H1 (cell line): Measurements from ENCODE around the gene RXFP1. TPM values are rescaled to one million over a fixed set of nuclear protein-coding genes. Genes with fewer than 3 reads are reported as not detected.

Source experiments
- CTCF ChIA-PET: fragments of 300-600 bp; sonication (Branson Sonifier 250); formaldehyde crosslinking; loops from one replicate; lab custom pipeline; 2021; ENCODE audit not compliant: partially characterized antibody; lab: Charles Lee
- POLR2A ChIA-PET: fragments of 300-600 bp; sonication (Branson Sonifier 250); formaldehyde crosslinking; loops from one replicate; lab custom pipeline; 2021; ENCODE audit warnings: inconsistent platforms; ENCODE audit not compliant: partially characterized antibody; lab: Charles Lee
- DNase-seq, 2 experiments: peaks; one replicate each; pipeline versions ENCODE4 v3.0.0 to v3.0.0-alpha.2; 2010 to 2022; ENCODE audit warnings: low spot score in 2 of 2, low read depth in 1 of 2, mixed read lengths in 1 of 2
- FAIRE-seq: peaks from 2 replicates; lab custom pipeline; 2011; peaks lifted over from hg19 to GRCh38; lab: Jason Lieb, UNC
- H2AFZ ChIP-seq: 2 replicates; pipeline ENCODE4 v1.8.1; 2012; ENCODE audit warnings: low read length, inconsistent platforms
- H2AK5ac ChIP-seq: 2 replicates; pipeline ENCODE4 v1.6.1; 2013; ENCODE audit warnings: low read depth, low read length
- H2BK120ac ChIP-seq: replicated peaks from 2 replicates; pipeline ENCODE3; 2013; ENCODE audit warnings: low read depth, low read length, inconsistent platforms
- H2BK12ac ChIP-seq: 2 replicates; pipeline ENCODE4 v1.6.1; 2013; ENCODE audit warnings: low read depth, low read length
- H2BK15ac ChIP-seq: 2 replicates; pipeline ENCODE4 v1.6.1; 2013; ENCODE audit warnings: low read length
- H2BK20ac ChIP-seq: 2 replicates; pipeline ENCODE4 v1.6.1; 2013; ENCODE audit warnings: low read length
- H2BK5ac ChIP-seq: 2 replicates; pipeline ENCODE4 v1.6.1; 2013; ENCODE audit warnings: low read depth, low read length
- H3K14ac ChIP-seq: 2 replicates; pipeline ENCODE4 v1.6.1; 2013; ENCODE audit warnings: inconsistent platforms; ENCODE audit not compliant: insufficient read length
- H3K18ac ChIP-seq: 2 replicates; pipeline ENCODE4 v1.6.1; 2013; ENCODE audit warnings: low read length; ENCODE audit errors: extremely low read depth
- H3K23ac ChIP-seq: 2 replicates; pipeline ENCODE4 v1.6.1; 2013; ENCODE audit warnings: inconsistent platforms; ENCODE audit not compliant: insufficient read length
- H3K23me2 ChIP-seq: 2 replicates; pipeline ENCODE4 v1.6.1; 2013; ENCODE audit warnings: low read depth, low read length
- H3K27ac ChIP-seq: 2 replicates; pipeline ENCODE4 v1.6.1; 2011; ENCODE audit warnings: low read depth, low read length, inconsistent platforms
- H3K27me3 ChIP-seq, 4 experiments: replicated peaks in 1 of 4; 1 replicate in 1 of 4; 2 replicates in 3 of 4; pipeline versions ENCODE4 v1.6.1 to v1.8.1; 2011 to 2013; ENCODE audit warnings: low read length in 3 of 4, mild to moderate bottlenecking in 3 of 4, inconsistent platforms in 2 of 4, mixed read lengths in 2 of 4, moderate library complexity in 1 of 4; ENCODE audit not compliant: control insufficient read depth in 3 of 4, insufficient read depth in 3 of 4; ENCODE audit errors: extremely low read depth in 1 of 4
- H3K36me3 ChIP-seq, 4 experiments: 2 replicates each; pipeline versions ENCODE4 v1.6.1 to v1.8.1; 2011 to 2013; ENCODE audit warnings: mild to moderate bottlenecking in 4 of 4, low read length in 3 of 4, moderate library complexity in 2 of 4, control low read depth in 1 of 4, inconsistent platforms in 1 of 4; ENCODE audit not compliant: insufficient read depth in 4 of 4, control insufficient read depth in 2 of 4
- H3K4ac ChIP-seq: replicated peaks from 2 replicates; pipeline ENCODE3; 2013; ENCODE audit warnings: low read length, low read depth, mixed read lengths, inconsistent platforms; ENCODE audit not compliant: insufficient read length
- H3K4me1 ChIP-seq, 4 experiments: replicated peaks in 1 of 4; 1 replicate in 1 of 4; 2 replicates in 3 of 4; pipeline versions ENCODE4 v1.6.1 to v1.8.1; 2011 to 2013; ENCODE audit warnings: low read length in 3 of 4, inconsistent platforms in 2 of 4, mixed read lengths in 1 of 4; ENCODE audit not compliant: insufficient read depth in 4 of 4, control insufficient read depth in 3 of 4
- H3K4me2 ChIP-seq, 2 experiments: 2 replicates each; pipeline versions ENCODE4 v1.6.1 to v1.8.1; 2011 to 2013; ENCODE audit warnings: low read depth in 2 of 2, low read length in 2 of 2, control low read depth in 1 of 2, inconsistent platforms in 1 of 2, mild to moderate bottlenecking in 1 of 2; ENCODE audit not compliant: insufficient read depth in 1 of 2
- H3K4me3 ChIP-seq, 4 experiments: fragments of 200-600, 300-600 bp in 1 of 4; sonication (generic), shearing (Covaris generic), sonication (Bioruptor Twin) in 1 of 4; 2 replicates each; pipeline versions ENCODE4 v1.5.1 to v1.8.1; 2011 to 2016; ENCODE audit warnings: low read length in 4 of 4, low read depth in 3 of 4, control low read depth in 2 of 4, inconsistent platforms in 2 of 4, mild to moderate bottlenecking in 2 of 4, mixed read lengths in 1 of 4, moderate library complexity in 1 of 4; ENCODE audit not compliant: insufficient read depth in 2 of 4; ENCODE audit errors: extremely low read depth in 1 of 4
- H3K56ac ChIP-seq: replicated peaks from 2 replicates; pipeline ENCODE3; 2013; ENCODE audit warnings: low read depth, mild to moderate bottlenecking, mixed read lengths, low read length, inconsistent platforms; ENCODE audit not compliant: insufficient read length
- H3K79me1 ChIP-seq: 2 replicates; pipeline ENCODE4 v1.6.1; 2013; ENCODE audit warnings: low read depth, low read length, control low read depth
- H3K79me2 ChIP-seq, 2 experiments: 2 replicates each; pipeline versions ENCODE4 v1.6.1 to v1.8.1; 2012 to 2013; ENCODE audit warnings: low read length in 2 of 2, mild to moderate bottlenecking in 2 of 2, inconsistent platforms in 1 of 2; ENCODE audit not compliant: insufficient read depth in 2 of 2, control insufficient read depth in 1 of 2
- H3K9ac ChIP-seq, 4 experiments: replicated peaks in 1 of 4; 1 replicate in 1 of 4; 2 replicates in 3 of 4; pipeline versions ENCODE4 v1.6.1 to v1.8.1; 2011 to 2013; ENCODE audit warnings: low read depth in 3 of 4, low read length in 3 of 4, control low read depth in 2 of 4, mild to moderate bottlenecking in 2 of 4, moderate library complexity in 2 of 4, inconsistent platforms in 1 of 4; ENCODE audit errors: extremely low read depth in 1 of 4
- H3K9me3 ChIP-seq, 2 experiments: 2 replicates each; pipeline versions ENCODE4 v1.6.1 to v1.8.1; 2012 to 2013; ENCODE audit warnings: mild to moderate bottlenecking in 2 of 2, moderate library complexity in 2 of 2, control low read depth in 1 of 2, inconsistent platforms in 1 of 2, low read depth in 1 of 2, low read length in 1 of 2, mixed read lengths in 1 of 2; ENCODE audit not compliant: insufficient read depth in 2 of 2
- H4K20me1 ChIP-seq, 2 experiments: replicated peaks in 1 of 2; 2 replicates each; pipeline versions ENCODE3 to v1.8.1; 2011 to 2013; ENCODE audit warnings: inconsistent platforms in 2 of 2, low read length in 2 of 2, mild to moderate bottlenecking in 1 of 2; ENCODE audit not compliant: insufficient read depth in 2 of 2, control insufficient read depth in 1 of 2
- H4K5ac ChIP-seq: 2 replicates; pipeline ENCODE4 v1.6.1; 2013; ENCODE audit warnings: low read length, low read depth, mixed read lengths, inconsistent platforms; ENCODE audit not compliant: insufficient read length
- H4K8ac ChIP-seq: 2 replicates; pipeline ENCODE4 v1.8.0; 2013; ENCODE audit warnings: mild to moderate bottlenecking, moderate library complexity, low read length, inconsistent platforms; ENCODE audit not compliant: insufficient read depth; ENCODE audit errors: extremely low read depth
- H4K91ac ChIP-seq: replicated peaks from 2 replicates; pipeline ENCODE3; 2013; ENCODE audit warnings: low read length, mixed read lengths, inconsistent platforms; ENCODE audit not compliant: insufficient read length
- CHD2 ChIP-seq: IDR thresholded peaks from 2 replicates; pipeline ENCODE4 v1.6.1; 2012; ENCODE audit warnings: low read length, improper control_type of control experiment
- HDAC6 ChIP-seq: IDR thresholded peaks from one replicate; pipeline ENCODE4 v1.7.1; 2012; ENCODE audit warnings: low read depth, mild to moderate bottlenecking, inconsistent platforms, low read length, moderate library complexity
- JUN ChIP-seq: IDR thresholded peaks from 2 replicates; pipeline ENCODE4 v1.6.1; 2011; ENCODE audit warnings: low read depth, mild to moderate bottlenecking, improper control_type of control experiment, low read length
- KDM4A ChIP-seq: IDR thresholded peaks from one replicate; pipeline ENCODE4 v1.7.1; 2012; ENCODE audit warnings: low read depth, mild to moderate bottlenecking, moderate library complexity, low read length, inconsistent platforms; ENCODE audit not compliant: severe bottlenecking
- NANOG ChIP-seq: IDR thresholded peaks from 2 replicates; pipeline ENCODE4 v1.6.1; 2011; ENCODE audit warnings: low read length, low read depth, mild to moderate bottlenecking, inconsistent platforms; ENCODE audit not compliant: insufficient read depth, poor library complexity, severe bottlenecking
- RFX5 ChIP-seq: IDR thresholded peaks from 2 replicates; pipeline ENCODE4 v1.6.1; 2011; ENCODE audit warnings: low read depth, low read length, improper control_type of control experiment, borderline replicate concordance
- SIRT6 ChIP-seq: IDR thresholded peaks from one replicate; pipeline ENCODE4 v1.7.1; 2012; ENCODE audit warnings: low read length, inconsistent platforms
- SRF ChIP-seq: IDR thresholded peaks from 2 replicates; pipeline ENCODE4 v1.6.1; 2011; ENCODE audit warnings: mild to moderate bottlenecking, low read depth, low read length, moderate library complexity
- WGBS, 2 experiments: shearing (Covaris generic) in 1 of 2; methylation state at CpG; one replicate each; pipeline versions ENCODE4 v1.1.6 to v1.1.7; 2013 to 2015; ENCODE audit warnings: low lambda C conversion rate in 2 of 2, mixed read lengths in 2 of 2, inconsistent platforms in 1 of 2, low coverage in 1 of 2, missing lambda C conversion rate in 1 of 2; ENCODE audit not compliant: insufficient replicate concordance in 2 of 2, insufficient coverage in 1 of 2, insufficient read length in 1 of 2; ENCODE audit errors: extremely low coverage in 1 of 2, missing lambda C conversion rate in 1 of 2; 5-methylcytosine and 5-hydroxymethylcytosine counted together
- polyA plus RNA-seq, 7 experiments: library from polyadenylated mRNA; depleted of rRNA in 3 of 7; stranded (reverse) in 5 of 7; unstranded in 2 of 7; fragments of >200 nt in 5 of 7; fragments of 200-250 nt in 2 of 7; gene quantifications; 1 replicate in 5 of 7; 2 replicates in 1 of 7; 4 replicates in 1 of 7; pipeline versions ENCODE4 v1.2.1 to v1.2.3, GENCODE V29; 2011 to 2013; ENCODE audit warnings: missing spikeins in 2 of 7, mixed read lengths in 2 of 7
- total RNA-seq: library from RNA; stranded (reverse); fragmentation: NEBNext Ultra II Directional; extraction: Animal tissue kit (Norgen Biotek cat#: 25700); gene quantifications from 2 replicates; pipeline ENCODE4 v1.2.1, GENCODE V29; 2021
- TF ChIP-seq, protein P1 (sequence below): IDR thresholded peaks from 2 replicates; pipeline ENCODE4 v1.6.1; 2012; ENCODE audit warnings: low read length, inconsistent platforms
- TF ChIP-seq, protein P2 (sequence below): IDR thresholded peaks from 2 replicates; pipeline ENCODE4 v1.6.1; 2012; ENCODE audit warnings: inconsistent platforms
- TF ChIP-seq, protein P3 (sequence below): IDR thresholded peaks from 2 replicates; pipeline ENCODE4 v1.6.1; 2012; ENCODE audit warnings: inconsistent platforms

The RXFP1 gene
- total and polyA plus RNA-seq, 2 of the 8 experiments (the other 6 are each of a cell fraction or from before 2014, with no cell fraction given), result 0.14 to 0.56 TPM

DNA sequence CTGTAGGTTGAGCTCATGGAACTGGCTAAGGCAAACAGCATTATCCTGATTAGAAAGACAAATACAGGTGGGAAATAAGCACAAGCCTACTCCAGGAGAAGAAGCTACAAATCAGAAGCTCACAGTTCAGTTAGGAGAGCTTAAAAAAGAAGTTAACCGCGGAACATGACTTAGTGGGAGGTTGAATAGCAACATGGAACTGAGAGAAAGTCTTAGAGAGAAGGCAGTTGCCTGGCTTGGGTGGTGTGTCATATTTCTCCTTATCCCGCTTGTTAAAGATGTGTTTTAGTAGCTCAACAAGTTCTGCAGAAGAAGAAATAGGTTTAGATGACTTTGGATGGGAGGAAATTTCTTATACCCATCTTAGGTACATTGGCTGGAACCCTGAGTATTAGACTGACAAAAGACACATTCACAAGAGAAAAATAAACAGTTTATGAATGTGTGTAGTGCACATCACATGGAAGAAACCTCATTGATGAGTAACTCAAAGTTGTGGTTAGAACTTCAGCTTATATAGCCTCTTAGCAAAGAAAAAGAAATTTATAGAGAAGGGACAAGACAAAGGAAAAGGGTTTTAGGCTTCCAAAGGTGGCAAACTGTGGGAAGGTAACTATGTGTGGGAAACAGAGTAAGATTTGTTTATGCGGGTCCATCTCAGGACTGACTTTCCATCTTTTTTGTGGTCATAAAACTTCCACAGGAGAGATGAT, 37.4 kb upstream of the RXFP1 start:
- Histone ChIP-seq H4K91ac (no peak overlapping the region), H3K18ac (no peak overlapping the region), H2BK12ac (no peak overlapping the region), H3K4me1 (no peaks in the 10 kb centered on the region), H4K5ac (no peak overlapping the region), H3K27ac (no peak overlapping the region), H3K79me2 (no peaks in the 10 kb centered on the region), H2BK15ac (no peak overlapping the region), H4K8ac (no peak overlapping the region), H2BK5ac (no peak overlapping the region), H2AFZ (no peak overlapping the region), H3K9me3 (no peaks in the 10 kb centered on the region), H3K4me2 (no peak overlapping the region), H3K14ac (no peak overlapping the region), H3K9ac (no peak overlapping the region), H3K23me2 (no peaks in the 10 kb centered on the region), H2BK20ac (no peak overlapping the region), H3K4me3 (no peak overlapping the region), H3K4ac (no peak overlapping the region), H3K23ac (no peak overlapping the region), H2BK120ac (no peak overlapping the region), H3K56ac (no peak overlapping the region), H3K79me1 (no peaks in the 10 kb centered on the region), H4K20me1 (no peaks in the 10 kb centered on the region), H3K36me3 (no peaks in the 10 kb centered on the region), H2AK5ac (no peak overlapping the region), H3K27me3 (no peaks in the 10 kb centered on the region)
- POLR2A ChIA-PET, result no interaction called here
- DNase-seq, result no peak
- CTCF ChIA-PET, result interaction anchor here (0.7 to 3.0 kb wide), 5 partner anchors 11 to 224 kb away, joined by 3 to 24 read pairs (median 4); no protein-coding TSS in a partner anchor
- FAIRE-seq, result no peak
- WGBS, 2 experiments, result 64% methylated on average over 4 of the region's 4 CpGs; no CpG with 5 or more reads in 1 of the 2 experiments
- TF ChIP-seq SRF (no peak), RFX5 (no peak), CHD2 (no peak), NANOG (no peak), SIRT6 (no peak), KDM4A (no peak), HDAC6 (no peak), JUN (no peak)
- TF ChIP-seq, protein P1, sequence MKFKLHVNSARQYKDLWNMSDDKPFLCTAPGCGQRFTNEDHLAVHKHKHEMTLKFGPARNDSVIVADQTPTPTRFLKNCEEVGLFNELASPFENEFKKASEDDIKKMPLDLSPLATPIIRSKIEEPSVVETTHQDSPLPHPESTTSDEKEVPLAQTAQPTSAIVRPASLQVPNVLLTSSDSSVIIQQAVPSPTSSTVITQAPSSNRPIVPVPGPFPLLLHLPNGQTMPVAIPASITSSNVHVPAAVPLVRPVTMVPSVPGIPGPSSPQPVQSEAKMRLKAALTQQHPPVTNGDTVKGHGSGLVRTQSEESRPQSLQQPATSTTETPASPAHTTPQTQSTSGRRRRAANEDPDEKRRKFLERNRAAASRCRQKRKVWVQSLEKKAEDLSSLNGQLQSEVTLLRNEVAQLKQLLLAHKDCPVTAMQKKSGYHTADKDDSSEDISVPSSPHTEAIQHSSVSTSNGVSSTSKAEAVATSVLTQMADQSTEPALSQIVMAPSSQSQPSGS, result no peak
- TF ChIP-seq, protein P2, sequence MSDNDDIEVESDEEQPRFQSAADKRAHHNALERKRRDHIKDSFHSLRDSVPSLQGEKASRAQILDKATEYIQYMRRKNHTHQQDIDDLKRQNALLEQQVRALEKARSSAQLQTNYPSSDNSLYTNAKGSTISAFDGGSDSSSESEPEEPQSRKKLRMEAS, result no peak
- TF ChIP-seq, protein P3, sequence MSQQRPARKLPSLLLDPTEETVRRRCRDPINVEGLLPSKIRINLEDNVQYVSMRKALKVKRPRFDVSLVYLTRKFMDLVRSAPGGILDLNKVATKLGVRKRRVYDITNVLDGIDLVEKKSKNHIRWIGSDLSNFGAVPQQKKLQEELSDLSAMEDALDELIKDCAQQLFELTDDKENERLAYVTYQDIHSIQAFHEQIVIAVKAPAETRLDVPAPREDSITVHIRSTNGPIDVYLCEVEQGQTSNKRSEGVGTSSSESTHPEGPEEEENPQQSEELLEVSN, result no peak
